Fibroblast of peridontal ligament (primary cell): Measurements from ENCODE around the gene GNB1L.

Experiments
- DNase-seq: peaks from one replicate; pipeline ENCODE4 v3.0.0-alpha.2; 2010; ENCODE audit errors: extremely low read depth

The GNB1L gene

GRCh38 chr22:19854778-19855503 lies at the start of gene GNB1L, which contains the start of gene RTL10:
Gene GNB1L (minus strand): TSS chr22:19854874. CDS start chr22:19821355, 33,519 bp downstream.
Gene RTL10 (minus strand): TSS chr22:19854874. CDS start chr22:19852261, 2,613 bp downstream.
- DNase-seq = peak; percentile 93

- no peak for DNase-seq
These were observed 49.6 kb upstream of the GNB1L start for GRCh38 chr22:19904174-19904856.

GRCh38 chr22:19903513-19903912 lies 48.8 kb upstream of the GNB1L start:
- DNase-seq = no peak

- DNase-seq = no peak
These were observed 48.4 kb upstream of the GNB1L start for GRCh38 chr22:19903031-19903430.

- no peak for DNase-seq
These were observed 47.6 kb upstream of the GNB1L start for GRCh38 chr22:19902245-19902715.

GRCh38 chr22:19901577-19902244 lies 47.0 kb upstream of the GNB1L start:
- no peak for DNase-seq

GRCh38 chr22:19900707-19901436 lies 46.2 kb upstream of the GNB1L start:
- no peak for DNase-seq

GRCh38 chr22:19898831-19899567 lies 44.3 kb upstream of the GNB1L start:
- no peak for DNase-seq

GRCh38 chr22:19898145-19898544 lies 43.5 kb upstream of the GNB1L start:
- DNase-seq = no peak

GRCh38 chr22:19897726-19898125 lies 43.1 kb upstream of the GNB1L start:
- no peak for DNase-seq

- no peak for DNase-seq
These were observed 42.1 kb upstream of the GNB1L start for GRCh38 chr22:19896665-19897355.

- no peak for DNase-seq
These were observed 40.6 kb upstream of the GNB1L start for GRCh38 chr22:19895160-19895849.

- DNase-seq = no peak
These were observed 38.7 kb upstream of the GNB1L start for GRCh38 chr22:19893363-19893762.

- no peak for DNase-seq
These were observed 38.3 kb upstream of the GNB1L start for GRCh38 chr22:19892925-19893324.

GRCh38 chr22:19892257-19892879 lies 37.7 kb upstream of the GNB1L start:
- no peak for DNase-seq

GRCh38 chr22:19891317-19892256 lies 36.9 kb upstream of the GNB1L start:
- peak; percentile 26 for DNase-seq

GRCh38 chr22:19890502-19891316 lies 36.0 kb upstream of the GNB1L start:
- no peak for DNase-seq
